Smooth muscle cell (in vitro differentiated cells): ENCODE measurements around the gene ATP13A3. TPM values are rescaled to one million over a fixed set of nuclear protein-coding genes. Genes with fewer than 3 reads are reported as not detected.

ENCODE experiments used
- DNase-seq: peaks from one replicate; lab custom pipeline; 2025; ENCODE audit not compliant: unreplicated experiment; lab: John Stamatoyannopoulos, UW
- H2AFZ ChIP-seq: fragments of 200-600 bp; sonication (generic); 2 replicates; pipeline ENCODE4 v1.6.0; 2016; ENCODE audit warnings: antibody characterized with exemption, low read depth, mild to moderate bottlenecking
- H3F3A ChIP-seq: fragments of 200-600 bp; sonication (generic); 2 replicates; pipeline ENCODE4 v1.6.0; 2017; ENCODE audit warnings: antibody characterized with exemption, low read depth
- H3K27ac ChIP-seq: fragments of 200-600 bp; sonication (generic); 2 replicates; pipeline ENCODE4 v1.5.1; 2016; ENCODE audit warnings: low read depth, mild to moderate bottlenecking
- H3K27me3 ChIP-seq: fragments of 200-600 bp; sonication (generic); 2 replicates; pipeline ENCODE4 v1.6.1; 2016; ENCODE audit warnings: low read depth, mild to moderate bottlenecking
- H3K36me3 ChIP-seq: fragments of 200-600 bp; sonication (generic); 2 replicates; pipeline ENCODE4 v1.5.1; 2016; ENCODE audit warnings: low read depth
- H3K4me1 ChIP-seq: fragments of 200-600 bp; sonication (generic); 2 replicates; pipeline ENCODE4 v1.5.1; 2016; ENCODE audit warnings: low read depth
- H3K4me2 ChIP-seq: fragments of 200-600 bp; sonication (generic); 2 replicates; pipeline ENCODE4 v1.6.0; 2016; ENCODE audit warnings: mild to moderate bottlenecking
- H3K4me3 ChIP-seq: fragments of 200-600 bp; sonication (generic); 2 replicates; pipeline ENCODE4 v1.5.1; 2016; ENCODE audit warnings: mild to moderate bottlenecking
- H3K79me2 ChIP-seq: fragments of 200-600 bp; sonication (generic); 2 replicates; pipeline ENCODE4 v1.6.0; 2016; ENCODE audit warnings: low read depth, mild to moderate bottlenecking
- H3K9ac ChIP-seq: fragments of 200-600 bp; sonication (generic); 2 replicates; pipeline ENCODE4 v1.6.0; 2016; ENCODE audit warnings: low read depth
- H3K9me3 ChIP-seq: fragments of 200-600 bp; sonication (generic); replicated peaks from 2 replicates; pipeline ENCODE4 v1.5.1; 2016; ENCODE audit warnings: low read depth
- H4K20me1 ChIP-seq: fragments of 200-600 bp; sonication (generic); 2 replicates; pipeline ENCODE4 v1.6.0; 2016; ENCODE audit warnings: low read depth
- CTCF ChIP-seq: fragments of 200-600 bp; sonication (generic); IDR thresholded peaks from 2 replicates; pipeline ENCODE4 v1.5.1; 2017; ENCODE audit warnings: borderline replicate concordance, mild to moderate bottlenecking, antibody characterized with exemption; ENCODE audit not compliant: insufficient read depth, poor library complexity, severe bottlenecking
- WGBS: methylation state at CpG from one replicate; pipeline ENCODE4 v1.1.7; 2016; ENCODE audit warnings: low lambda C conversion rate; 5-methylcytosine and 5-hydroxymethylcytosine counted together
- polyA plus RNA-seq: library from polyadenylated mRNA; unstranded; fragments of >200 nt; fragmentation: Nextera tagmentation; extraction: Ambion mirVana; gene quantifications from 2 replicates; pipeline ENCODE4 v1.2.1, GENCODE V29; 2016
- total RNA-seq: library from RNA; depleted of rRNA; stranded (reverse); fragments of >200 nt; gene quantifications from 2 replicates; pipeline ENCODE4 v1.2.3, GENCODE V29; 2014

The ATP13A3 gene
- total and polyA plus RNA-seq, 2 experiments from 2014 or later = 13.5 to 65.3 TPM

GRCh38 chr3:194376241-194376560 lies 110.6 kb downstream of the ATP13A3 start:
- H3K27me3 ChIP-seq = no peaks in the 10 kb centered on the region
- no peak for DNase-seq
- H3K36me3 ChIP-seq = no peaks in the 10 kb centered on the region
- peaks cover 6% of the 10 kb centered on the region for H3K4me1 ChIP-seq
- WGBS = 92% methylated on average over 10 of the region's 10 CpGs
- H3K9me3 ChIP-seq = no peaks in the 10 kb centered on the region
- TF ChIP-seq CTCF = no peak
- no peaks in the 10 kb centered on the region for H3F3A ChIP-seq
- H3K27ac ChIP-seq = no peak overlapping the region
- H2AFZ ChIP-seq = peak overlapping the region; percentile 41
- no peak overlapping the region for H3K4me2 ChIP-seq
- no peak overlapping the region for H3K9ac ChIP-seq
- H3K79me2 ChIP-seq = no peaks in the 10 kb centered on the region
- H4K20me1 ChIP-seq = no peaks in the 10 kb centered on the region
- no peak overlapping the region for H3K4me3 ChIP-seq

- Histone ChIP-seq H3F3A (no peaks in the 10 kb centered on the region), H3K9ac (no peak overlapping the region), H2AFZ (peak overlapping the region; percentile 41), H3K27me3 (no peaks in the 10 kb centered on the region), H3K4me3 (no peak overlapping the region), H4K20me1 (no peaks in the 10 kb centered on the region), H3K36me3 (no peaks in the 10 kb centered on the region), H3K9me3 (no peaks in the 10 kb centered on the region), H3K4me2 (peak overlapping the region; percentile 33), H3K4me1 (peaks cover 6% of the 10 kb centered on the region), H3K27ac (no peak overlapping the region), H3K79me2 (no peaks in the 10 kb centered on the region)
- TF ChIP-seq CTCF = no peak
- 47% methylated on average over 13 of the region's 15 CpGs for WGBS
- DNase-seq = no peak
Observed at GRCh38 chr3:194375473-194376240, 111.1 kb downstream of the ATP13A3 start.

- TF ChIP-seq CTCF = no peak
- no peaks in the 10 kb centered on the region for H3K36me3 ChIP-seq
- no peak overlapping the region for H3K9ac ChIP-seq
- H3K4me1 ChIP-seq = peaks cover 8% of the 10 kb centered on the region
- no peaks in the 10 kb centered on the region for H3K27me3 ChIP-seq
- no peak for DNase-seq
- no peak overlapping the region for H3K27ac ChIP-seq
- H3K9me3 ChIP-seq = no peaks in the 10 kb centered on the region
- H3K79me2 ChIP-seq = no peaks in the 10 kb centered on the region
- H3K4me3 ChIP-seq = no peak overlapping the region
- no peak overlapping the region for H3K4me2 ChIP-seq
- no peaks in the 10 kb centered on the region for H4K20me1 ChIP-seq
- no peaks in the 10 kb centered on the region for H3F3A ChIP-seq
- no peak overlapping the region for H2AFZ ChIP-seq
- 92% methylated on average over 10 of the region's 10 CpGs for WGBS
Observed at GRCh38 chr3:194374935-194375334, 111.9 kb downstream of the ATP13A3 start.

- Histone ChIP-seq H3F3A (no peaks in the 10 kb centered on the region), H3K9me3 (no peaks in the 10 kb centered on the region), H3K4me1 (peaks cover 18% of the 10 kb centered on the region), H3K4me3 (no peak overlapping the region), H3K79me2 (no peaks in the 10 kb centered on the region), H3K27me3 (no peaks in the 10 kb centered on the region), H4K20me1 (no peaks in the 10 kb centered on the region), H3K27ac (no peak overlapping the region), H3K4me2 (no peak overlapping the region), H2AFZ (no peak overlapping the region), H3K36me3 (no peaks in the 10 kb centered on the region), H3K9ac (no peak overlapping the region)
- 88% methylated on average over 8 of the region's 8 CpGs for WGBS
- no peak for TF ChIP-seq CTCF
- DNase-seq = no peak
Observed at GRCh38 chr3:194373899-194374298, 112.9 kb downstream of the ATP13A3 start.
